ENCODE measurements around the gene ZNF331.

DNA sequence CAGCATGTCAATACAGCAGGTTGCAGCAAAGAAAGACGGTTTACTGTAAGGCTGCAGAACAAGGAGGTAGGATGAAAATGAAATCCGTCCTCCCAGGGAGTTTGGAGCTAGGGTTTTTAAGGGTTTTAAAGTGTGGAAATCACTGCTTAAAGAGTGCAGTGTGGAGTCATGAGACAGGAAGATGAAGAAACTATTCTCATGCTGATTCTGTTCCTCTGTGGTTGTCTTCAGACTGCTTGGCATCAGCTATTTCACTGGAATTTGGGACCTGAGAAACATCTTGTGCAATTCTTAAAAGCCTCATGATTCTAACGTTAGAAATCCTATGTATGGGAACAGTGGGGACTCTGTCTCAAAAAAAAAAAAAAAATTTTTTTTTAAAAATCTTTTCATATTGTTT is 11.4 kb downstream of the ZNF331 start:
- TF ChIP-seq, protein P1, sequence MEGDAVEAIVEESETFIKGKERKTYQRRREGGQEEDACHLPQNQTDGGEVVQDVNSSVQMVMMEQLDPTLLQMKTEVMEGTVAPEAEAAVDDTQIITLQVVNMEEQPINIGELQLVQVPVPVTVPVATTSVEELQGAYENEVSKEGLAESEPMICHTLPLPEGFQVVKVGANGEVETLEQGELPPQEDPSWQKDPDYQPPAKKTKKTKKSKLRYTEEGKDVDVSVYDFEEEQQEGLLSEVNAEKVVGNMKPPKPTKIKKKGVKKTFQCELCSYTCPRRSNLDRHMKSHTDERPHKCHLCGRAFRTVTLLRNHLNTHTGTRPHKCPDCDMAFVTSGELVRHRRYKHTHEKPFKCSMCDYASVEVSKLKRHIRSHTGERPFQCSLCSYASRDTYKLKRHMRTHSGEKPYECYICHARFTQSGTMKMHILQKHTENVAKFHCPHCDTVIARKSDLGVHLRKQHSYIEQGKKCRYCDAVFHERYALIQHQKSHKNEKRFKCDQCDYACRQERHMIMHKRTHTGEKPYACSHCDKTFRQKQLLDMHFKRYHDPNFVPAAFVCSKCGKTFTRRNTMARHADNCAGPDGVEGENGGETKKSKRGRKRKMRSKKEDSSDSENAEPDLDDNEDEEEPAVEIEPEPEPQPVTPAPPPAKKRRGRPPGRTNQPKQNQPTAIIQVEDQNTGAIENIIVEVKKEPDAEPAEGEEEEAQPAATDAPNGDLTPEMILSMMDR (conservative IDR thresholded peaks at IDR 0.05; ENCODE audit: low read depth, low read length) = no peak
- no peak for TF ChIP-seq EZH2 (IDR thresholded peaks at IDR 0.05; ENCODE audit: low read length, unreplicated experiment)
- TF ChIP-seq EZH2phosphoT487 (IDR thresholded peaks at IDR 0.05; ENCODE audit: borderline replicate concordance, low read length) = no peak
